GM18867 (cell line): ENCODE results near the gene FERMT2.
"Not testable (repeated sequence)": the region's sequence is repeated elsewhere in the genome, so short reads cannot be mapped to it uniquely, and the experiment has no call there.

Source experiments
- ATAC-seq: cut with Tn5 transposase; IDR thresholded peaks from one replicate; pipeline ENCODE4 v1.9.1; 2021; ENCODE audit warnings: mild to moderate bottlenecking, moderate library complexity; ENCODE audit not compliant: unreplicated experiment

Gene FERMT2

DNA sequence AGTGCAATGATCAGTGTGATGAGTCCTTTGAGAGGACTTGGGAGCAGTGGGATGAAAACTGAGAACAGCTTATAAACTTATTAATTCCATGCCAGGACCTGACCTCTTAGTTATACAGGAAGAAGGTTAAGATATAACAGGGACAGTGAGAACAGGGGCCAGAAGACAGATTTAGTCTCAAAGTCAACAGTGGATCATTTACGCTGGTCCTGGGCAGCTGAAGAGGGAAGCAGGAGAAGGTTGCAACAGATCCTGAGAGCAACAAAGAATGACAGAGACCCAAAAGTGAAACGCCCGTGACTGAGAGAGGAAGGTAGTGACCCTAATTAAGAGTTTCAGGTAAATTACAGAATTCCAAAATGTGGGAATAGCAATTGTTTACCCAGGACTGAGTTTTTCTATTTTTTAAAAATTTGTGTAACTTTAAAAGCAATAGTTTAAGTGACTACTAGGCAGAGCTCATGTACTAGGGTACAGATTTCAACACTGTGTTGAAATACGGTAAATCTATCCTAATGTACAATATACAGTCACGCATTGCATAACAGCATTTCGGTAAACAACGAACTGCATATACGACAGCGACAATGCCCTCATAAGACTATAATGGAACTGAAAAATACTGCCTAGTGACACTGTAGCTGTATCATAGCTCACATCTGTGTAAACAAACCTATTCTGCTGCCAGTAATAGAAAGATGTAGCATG is 81.8 kb downstream of the FERMT2 start:
- ATAC-seq = no peak

DNA sequence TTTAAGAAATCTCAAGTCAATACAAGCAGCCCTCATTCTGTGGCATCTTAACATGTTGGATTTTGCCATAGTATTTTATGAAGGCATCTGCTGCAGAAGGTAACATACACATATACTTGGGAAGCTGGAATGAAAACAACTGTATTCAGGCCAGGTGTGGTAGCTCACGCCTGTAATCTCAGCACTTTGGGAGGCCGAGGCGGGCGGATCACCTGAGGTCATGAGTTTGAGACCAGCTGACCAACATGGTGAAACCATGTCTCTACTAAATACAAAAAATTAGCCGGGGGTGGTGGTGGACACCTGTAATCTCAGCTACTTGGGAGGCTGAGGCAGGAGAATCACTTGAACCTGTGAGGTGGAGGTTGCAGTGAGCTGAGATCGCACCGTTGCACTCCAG is 86.0 kb downstream of the FERMT2 start:
- ATAC-seq = not testable (repeated sequence)

DNA sequence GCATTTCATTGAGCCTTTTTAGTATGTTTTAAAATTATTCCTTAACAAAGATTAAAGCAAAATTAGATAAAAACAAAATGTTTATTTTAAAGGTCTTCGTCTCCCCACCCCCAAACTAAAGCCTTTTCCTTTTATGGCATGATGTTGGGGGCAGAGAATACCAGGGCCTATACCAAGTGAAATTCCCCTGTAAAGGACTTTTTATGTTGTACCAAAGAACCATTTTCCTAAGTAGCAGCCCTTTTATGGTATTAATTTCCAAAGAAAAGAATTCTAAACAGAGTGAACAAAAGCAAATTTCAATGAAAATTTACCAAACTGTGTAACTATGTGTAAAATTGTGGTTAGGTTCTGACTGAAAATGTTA is 87.5 kb downstream of the FERMT2 start:
- no peak for ATAC-seq

DNA sequence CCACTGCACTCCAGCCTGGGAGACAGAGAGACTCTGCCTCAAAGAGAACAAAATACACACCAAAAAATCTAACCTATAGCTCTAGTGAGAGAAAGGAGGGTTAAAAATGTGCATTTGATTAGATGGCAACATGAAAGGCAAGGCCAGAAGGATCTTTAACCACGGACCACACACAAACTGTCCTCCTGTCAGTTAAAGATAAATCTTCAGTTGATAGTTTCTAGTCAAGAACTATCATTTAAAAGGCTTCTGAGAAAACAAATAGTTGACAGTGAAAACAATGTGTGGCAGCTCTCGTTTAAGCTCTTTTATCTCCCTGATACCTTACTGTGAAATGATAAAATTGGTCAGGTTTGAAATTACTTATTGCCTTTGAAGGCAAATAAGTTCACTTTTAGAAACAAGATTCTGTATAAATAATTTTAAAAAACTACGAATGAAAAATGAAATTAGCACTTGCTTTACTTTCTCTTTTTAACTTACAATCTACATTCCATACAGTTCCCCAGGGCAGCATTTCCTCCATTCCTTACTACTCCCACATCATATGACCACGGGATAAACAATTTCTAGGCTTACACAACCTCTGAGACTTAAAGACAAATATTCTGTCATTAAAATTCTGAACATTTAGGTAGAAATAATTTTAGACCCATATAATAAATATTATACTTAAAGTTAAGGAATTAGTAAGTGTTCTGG is 88.1 kb downstream of the FERMT2 start:
- ATAC-seq = no peak

DNA sequence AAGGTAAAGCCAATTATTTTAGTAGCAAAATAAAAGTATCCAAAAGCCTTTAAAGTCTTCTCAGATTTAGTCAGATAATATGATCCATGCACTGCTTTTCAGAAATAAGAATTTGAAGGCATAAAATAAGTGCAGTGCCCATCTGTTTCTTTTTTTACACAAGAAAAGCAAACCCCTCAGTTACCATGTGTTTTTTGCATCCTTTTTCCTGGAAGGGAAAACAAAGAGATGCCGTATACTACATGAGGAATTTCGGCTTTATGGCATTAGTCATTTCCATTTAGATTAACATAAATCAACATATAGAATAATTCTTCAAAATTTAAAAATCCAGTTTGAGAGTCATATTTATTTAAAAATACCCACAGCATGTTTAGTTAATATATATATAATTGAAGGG is 89.4 kb downstream of the FERMT2 start:
- no peak for ATAC-seq

DNA sequence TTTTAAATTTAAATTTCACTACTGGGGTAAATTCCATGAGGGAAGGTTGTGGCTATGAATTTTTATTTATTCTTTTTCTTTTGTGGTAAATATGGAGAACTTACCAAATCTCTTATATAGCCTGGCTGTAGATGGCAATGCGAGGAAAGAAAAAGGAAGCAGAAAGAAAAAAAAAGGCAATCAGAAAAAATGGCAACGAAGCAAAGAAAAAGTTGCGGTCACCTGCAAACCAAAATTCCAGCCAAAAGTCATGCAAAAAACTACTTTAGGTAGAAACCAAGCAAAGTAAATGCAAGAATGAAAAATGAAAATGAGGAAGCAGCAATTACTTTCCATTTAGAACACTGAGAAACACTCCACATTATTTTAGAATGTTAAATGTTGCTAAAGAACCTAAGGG is 89.9 kb downstream of the FERMT2 start:
- no peak for ATAC-seq

DNA sequence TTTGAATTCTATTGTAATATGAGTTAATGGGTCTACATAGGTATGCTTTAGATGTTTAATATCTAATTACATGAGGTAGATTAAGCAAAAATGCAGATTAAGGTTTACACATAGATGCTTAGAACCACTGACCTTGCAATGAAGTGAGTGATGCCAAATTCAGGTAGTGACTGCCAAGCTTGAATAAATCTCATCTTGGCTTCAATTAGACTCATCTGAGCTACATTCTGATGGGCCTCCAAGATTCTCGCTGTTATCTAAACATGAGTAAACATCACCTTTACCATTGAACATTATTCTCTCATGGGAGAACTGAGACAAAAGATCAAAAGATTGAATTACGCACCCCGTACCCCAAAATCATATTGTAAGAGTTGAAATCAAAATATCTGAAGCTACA is 90.6 kb downstream of the FERMT2 start:
- no peak for ATAC-seq

DNA sequence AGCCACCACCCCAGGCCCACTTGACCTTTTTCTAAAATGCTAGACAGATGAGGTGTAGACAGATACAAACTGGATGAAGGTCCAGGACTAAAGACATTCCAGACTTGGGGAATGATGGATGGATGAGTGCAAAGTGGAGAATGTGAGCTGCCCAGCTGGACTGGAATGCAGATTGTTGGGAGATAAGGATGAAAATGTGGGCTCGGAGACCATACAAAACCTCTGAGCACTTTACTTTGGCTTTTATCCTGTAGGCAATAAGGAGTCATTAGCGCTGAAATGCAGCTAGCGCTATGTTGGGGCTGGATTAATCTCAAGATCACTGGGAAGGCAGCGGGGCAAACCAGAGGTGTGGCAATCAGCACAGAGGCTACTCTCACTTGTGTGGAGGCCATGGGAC is 94.7 kb downstream of the FERMT2 start:
- ATAC-seq = no peak

DNA sequence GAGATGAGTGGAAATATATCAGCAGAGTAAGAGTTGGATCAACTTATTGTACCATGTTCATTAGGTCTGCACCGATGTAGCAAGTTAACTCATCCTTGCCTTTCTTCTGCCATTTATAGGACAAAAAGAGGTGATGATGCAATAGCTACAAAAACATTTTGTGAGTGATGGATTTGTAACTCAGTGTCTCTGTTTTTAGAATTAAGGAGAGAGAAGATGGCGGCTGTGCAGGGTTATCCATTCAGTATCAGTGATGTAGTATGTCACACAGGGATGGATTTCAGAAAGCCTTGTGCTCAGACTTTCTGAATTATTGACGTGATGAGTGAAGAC is 97.4 kb downstream of the FERMT2 start:
- ATAC-seq = no peak

DNA sequence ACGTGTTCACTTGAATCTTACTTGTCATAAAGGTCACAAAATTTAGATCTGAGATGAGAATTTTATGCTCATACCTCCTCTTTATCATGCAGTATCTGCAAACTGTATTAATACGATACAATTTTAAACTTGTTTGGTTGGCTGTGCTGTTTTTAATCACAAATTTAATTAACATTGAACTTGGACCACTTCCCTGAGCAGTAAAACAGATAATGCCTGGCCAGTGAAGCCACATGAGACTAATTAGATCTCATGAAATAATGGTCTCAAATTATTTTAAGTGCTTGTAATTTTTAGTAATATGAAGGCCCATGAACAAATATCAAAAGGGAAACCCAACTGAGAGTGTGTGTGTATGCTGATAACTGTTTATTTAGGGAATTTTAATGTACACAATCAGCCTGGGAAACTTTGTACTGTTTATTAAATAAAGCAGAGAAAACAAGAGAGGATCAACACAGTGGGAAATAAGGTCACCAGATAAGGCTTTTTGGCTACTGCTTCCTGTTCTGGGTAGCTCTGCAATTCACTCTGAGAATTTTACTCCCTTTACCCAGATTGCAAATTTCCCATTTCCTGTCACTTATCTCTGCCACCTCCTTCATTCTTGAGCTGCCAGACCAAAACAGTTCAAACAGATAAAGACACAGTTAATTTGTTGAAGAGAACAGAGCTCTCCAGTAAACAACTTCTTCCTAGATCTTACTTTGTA is 97.9 kb downstream of the FERMT2 start:
- ATAC-seq = no peak

DNA sequence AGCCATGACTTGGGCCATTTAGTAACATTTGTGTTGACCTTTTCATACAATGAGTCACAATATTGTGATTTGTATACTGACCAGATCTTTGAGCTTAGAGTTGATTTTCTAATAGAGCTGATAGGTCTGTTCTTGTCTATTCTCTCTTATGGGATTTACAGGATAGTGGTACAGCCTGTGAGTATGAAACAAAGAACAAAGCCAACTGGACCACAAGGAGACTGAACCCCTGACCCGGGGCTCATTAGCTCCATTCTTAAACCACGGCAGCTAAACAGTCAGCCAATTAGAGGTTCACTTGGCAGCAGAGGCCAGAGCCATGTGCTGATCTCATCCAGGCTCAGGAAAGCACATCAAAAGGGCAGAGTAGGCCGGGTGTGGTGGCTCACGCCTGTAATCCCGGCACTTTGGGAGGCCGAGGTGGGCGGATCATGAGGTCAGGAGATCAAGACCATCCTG is 100.4 kb downstream of the FERMT2 start:
- ATAC-seq = no peak

DNA sequence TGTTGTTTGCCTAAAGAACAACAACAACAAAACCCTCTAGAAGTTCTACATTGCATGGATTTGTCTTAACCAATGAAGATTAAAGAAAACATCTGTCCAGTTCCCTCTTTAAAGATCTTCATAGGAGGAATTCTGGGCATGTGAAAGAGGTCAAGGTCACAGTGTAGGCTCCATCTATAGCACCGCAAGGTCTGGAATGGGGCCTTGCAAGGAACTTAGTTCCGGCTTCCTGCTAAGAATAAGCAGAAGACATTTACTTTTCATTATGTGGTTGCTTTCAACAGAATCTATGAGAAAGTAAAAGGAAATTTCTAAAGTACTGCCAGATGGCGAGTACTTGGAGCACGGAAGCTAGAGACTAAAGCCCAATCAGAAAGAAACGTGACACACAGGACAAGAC is 102.2 kb downstream of the FERMT2 start:
- no peak for ATAC-seq

DNA sequence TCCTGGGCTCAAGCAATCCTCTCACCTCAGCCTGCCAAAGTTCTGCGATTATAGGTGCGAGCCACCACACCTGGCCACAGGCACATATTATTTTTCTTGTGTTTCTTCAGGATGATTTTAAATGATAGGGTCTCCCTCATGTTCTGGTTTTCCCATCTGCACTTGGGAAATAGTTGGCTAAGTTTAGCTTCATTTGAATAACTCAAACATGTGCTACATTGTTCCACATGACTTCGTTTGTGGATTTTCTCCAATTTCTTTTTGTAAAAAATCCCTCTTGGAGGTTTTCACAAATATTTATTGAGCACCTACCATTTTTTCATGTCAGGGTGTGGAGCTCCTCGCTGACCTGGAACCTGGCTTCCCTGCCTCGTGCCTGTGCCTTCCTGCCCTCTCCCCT is 104.3 kb downstream of the FERMT2 start:
- no peak for ATAC-seq

DNA sequence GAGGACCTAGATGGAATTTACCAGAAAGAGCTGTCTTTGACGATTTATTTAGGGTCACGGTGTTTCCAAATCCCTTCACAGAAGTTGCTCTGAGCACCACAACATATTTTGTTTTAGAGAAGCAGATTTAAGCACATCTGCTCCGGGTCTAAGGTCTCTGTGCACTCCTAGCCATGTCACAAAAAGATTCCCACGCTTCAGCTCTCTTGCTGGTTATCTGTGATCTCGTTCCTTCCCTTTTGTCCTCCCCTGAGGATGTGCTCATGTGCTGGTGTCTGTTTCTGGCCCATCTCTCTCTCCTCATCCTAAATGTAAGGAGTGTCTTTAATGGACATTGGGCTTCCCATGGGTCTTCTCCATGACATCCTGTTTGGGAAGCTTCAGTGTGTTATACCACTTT is 105.8 kb downstream of the FERMT2 start:
- ATAC-seq = no peak

DNA sequence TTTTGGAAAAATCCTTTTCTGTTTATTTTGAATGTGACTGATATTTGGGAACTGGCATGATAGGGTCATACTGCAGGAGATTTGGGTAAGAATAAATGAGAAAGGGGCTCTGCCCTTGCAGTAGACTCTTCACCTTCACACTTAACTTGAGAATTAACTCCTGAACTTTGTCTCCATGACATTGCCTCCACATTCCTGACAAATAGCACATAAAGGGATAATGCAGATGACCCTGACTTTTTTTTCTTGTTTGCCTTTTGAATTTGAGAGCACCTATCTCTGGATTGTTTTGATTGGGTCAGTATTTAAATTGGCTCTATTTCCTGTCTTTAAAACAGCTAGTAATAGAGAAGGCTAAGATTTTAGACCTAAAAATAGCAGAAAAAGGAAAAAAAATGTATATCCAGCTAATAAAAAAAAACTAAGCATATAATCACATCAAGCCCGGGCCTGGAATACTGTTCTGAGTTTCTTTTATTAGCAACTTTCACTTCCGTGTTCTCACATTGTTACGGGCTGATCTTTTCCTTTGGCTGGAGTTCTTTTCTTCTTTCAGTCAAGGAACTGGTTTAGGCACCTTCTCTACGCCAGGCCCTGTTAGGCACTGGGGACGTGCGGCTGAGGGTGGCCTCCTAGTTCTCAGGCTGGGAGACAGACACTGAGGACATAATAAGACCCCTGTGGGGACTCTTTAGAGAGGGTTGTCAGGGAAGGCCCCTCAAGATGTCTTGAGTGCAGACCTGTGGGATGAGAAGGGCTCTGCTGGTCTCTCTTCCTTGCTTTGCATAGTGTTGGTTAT is 106.4 kb downstream of the FERMT2 start:
- no peak for ATAC-seq

DNA sequence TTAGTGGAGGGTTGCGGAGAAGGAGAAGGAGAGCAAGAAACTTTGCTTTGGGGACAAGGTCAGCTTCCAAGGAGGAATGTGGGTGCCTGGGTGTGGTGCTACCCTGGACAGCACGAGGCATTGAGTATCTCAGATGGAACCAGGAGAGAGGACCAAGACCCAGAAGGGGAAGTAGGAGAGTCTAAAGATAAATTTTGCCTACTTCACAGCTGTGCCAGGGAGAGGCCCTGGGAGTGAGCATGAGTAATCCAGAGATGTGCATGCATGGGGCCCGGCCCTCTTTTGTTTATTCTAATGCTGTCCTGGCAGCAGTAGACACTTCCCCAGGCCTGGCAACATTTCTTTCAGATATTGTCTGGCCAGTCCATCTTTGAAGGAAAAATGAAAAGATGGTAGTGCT is 110.0 kb downstream of the FERMT2 start:
- ATAC-seq = no peak

DNA sequence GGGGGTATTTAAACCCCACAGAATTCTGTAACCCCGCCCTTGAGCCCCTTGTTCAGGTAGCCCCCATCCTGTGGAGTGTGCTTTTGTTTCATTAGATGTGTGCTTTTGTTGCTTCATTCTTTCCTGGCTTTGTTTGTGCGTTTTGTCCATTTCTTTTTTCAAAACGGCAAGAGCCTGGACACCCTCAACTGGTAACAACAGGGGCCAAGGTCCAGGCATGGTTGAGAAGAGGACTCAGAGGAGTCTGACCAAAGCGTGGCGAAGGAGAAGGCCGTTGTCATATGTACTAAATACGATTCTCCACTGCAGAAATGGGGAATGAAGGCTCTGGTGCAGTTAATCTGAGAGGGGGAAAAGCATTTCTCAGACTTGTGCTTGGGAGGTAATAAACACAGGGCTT is 113.4 kb downstream of the FERMT2 start:
- no peak for ATAC-seq

DNA sequence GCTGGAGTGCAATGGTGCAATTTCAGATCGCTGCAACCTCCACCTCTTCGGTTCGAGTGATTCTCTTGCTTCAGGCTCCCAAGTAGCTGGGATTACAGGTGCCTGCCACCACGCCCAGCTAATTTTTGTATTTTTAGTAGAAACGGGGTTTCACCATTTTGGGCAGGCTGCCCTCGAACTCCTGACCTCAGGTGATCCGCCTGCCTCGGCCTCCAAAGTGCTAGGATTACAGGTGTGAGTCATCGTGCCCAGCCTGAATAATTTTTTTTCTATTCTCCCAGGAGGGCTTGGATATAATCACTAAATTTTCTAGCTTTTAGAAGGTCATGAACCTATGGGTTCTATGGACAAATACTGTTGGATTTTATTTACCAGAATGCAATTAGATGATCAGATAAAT is 114.8 kb downstream of the FERMT2 start:
- no peak for ATAC-seq

DNA sequence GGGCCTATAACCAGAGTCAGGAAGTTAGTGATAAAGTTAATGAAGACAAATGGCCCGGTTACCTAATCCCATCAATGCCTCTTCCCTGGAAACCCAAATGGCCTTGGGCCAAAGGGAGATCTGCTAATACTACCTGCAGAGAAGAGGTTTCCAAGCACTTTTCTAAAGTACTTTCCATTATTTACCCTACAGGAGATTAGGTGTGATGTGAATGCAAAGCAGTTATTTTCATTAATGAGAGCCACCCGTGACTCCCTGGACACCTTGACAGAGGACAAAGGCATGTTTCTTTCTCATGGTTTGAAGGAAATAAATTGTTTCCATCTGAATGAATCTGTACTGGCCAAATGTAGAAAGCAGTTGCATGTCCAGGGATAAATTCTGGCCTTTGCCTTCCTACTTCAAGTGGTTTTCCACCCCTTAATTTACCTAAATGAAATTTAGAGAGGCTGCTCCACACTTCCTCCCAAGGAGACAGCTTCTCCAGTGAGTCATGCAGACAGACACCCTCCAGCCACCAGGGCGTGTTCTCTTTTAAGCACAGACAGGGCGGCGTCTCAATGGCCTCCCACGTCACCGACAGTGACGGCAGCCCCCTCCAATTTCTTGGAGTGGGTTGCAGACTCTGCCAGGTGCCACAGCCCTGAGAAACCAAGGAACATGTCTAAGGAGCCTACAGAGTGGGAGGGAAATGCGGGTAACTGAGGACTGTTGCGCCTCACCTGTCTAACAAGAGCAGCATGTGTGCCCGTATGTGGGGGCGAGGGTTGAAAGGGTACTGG is 115.5 kb downstream of the FERMT2 start:
- ATAC-seq = no peak

DNA sequence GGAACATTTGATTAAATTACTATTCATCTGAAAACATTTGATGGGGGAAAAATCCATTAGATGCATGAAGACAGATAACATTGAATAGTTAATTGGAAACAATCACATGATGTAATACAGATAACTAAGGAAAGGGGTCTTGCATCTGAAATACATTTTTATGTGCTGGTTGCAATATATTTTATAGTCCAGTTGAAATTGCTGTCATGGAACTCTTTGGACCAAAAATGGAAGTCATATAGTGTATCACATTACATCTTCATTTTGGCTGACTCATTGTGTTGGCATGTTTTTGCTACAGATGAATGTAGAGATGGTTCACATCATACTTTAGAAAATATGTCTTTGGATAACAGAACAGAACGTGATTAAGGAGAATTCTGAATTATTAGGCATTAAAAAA is 116.4 kb downstream of the FERMT2 start:
- no peak for ATAC-seq

DNA sequence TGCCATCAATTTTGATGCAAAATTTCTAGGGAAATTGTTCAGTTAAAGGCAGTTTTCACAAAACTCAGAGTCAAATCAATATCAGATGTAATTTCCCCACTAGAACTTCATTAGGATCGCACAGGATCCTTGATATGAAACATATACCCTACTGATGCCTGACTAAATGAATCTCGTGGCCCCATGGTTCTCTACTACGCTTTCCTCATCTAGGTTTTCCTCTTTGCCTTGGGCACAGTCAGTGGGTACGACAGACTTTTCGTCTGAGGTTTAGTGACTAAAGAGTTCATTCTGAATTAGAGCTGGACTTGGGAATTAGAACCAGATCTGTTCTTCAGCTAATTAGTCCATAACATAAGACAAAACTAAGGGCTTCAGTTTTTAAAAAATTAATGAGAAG is 117.0 kb downstream of the FERMT2 start:
- no peak for ATAC-seq
